Measurements from ENCODE around the gene AHSP. TPM values are rescaled to one million over a fixed set of nuclear protein-coding genes. Genes with fewer than 3 reads are reported as not detected.

AHSP gene
- total and polyA plus RNA-seq, 4 donors = 0.30 to 47.8 TPM; not detected in 2

DNA sequence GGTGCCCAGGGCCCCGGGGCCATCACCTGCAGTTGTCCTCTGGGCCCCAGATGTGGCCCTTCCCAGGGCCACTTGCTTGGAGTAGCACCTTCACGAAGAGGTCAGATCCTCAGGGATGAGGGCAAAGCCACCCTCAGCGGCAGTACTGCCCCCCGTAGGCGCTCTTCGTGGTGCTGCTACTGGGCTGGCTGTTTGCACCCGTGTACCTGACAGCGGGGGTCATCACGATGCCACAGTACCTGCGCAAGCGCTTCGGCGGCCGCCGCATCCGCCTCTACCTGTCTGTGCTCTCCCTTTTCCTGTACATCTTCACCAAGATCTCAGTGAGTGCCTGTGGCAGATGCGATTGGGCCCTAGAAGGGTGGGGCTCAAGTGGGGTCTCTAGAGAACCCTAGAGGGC lies 42.1 kb upstream of the AHSP start:
- H3K9ac ChIP-seq (ENCODE audit: insufficient read depth in 1 of 2, low read length in 2 of 2) = no peak overlapping the region
- H3K4me1 ChIP-seq (ENCODE audit: control insufficient read depth in 5 of 5, insufficient read depth in 5 of 5, low read length in 5 of 5) = peaks cover 0 to 23% (median 11%) of the 10 kb centered on the region in 5 donors
- H3K4me3 ChIP-seq = no peak overlapping the region
- no peaks in the 10 kb centered on the region for H3K27me3 ChIP-seq (ENCODE audit: control insufficient read depth in 3 of 3, insufficient read depth in 3 of 3, low read length in 2 of 3)
- H3K36me3 ChIP-seq (ENCODE audit: control insufficient read depth in 4 of 4, insufficient read depth in 4 of 4, low read length in 4 of 4) = peaks cover 0 to 10% (median 3%) of the 10 kb centered on the region in 4 donors
- DNase-seq (no peak), ATAC-seq (ENCODE audit: insufficient read depth, low FRiP score) (no peak)
- 94 to 95% methylated on average over 17 of the region's 17 CpGs for WGBS, 2 donors
- TF ChIP-seq, protein P1, sequence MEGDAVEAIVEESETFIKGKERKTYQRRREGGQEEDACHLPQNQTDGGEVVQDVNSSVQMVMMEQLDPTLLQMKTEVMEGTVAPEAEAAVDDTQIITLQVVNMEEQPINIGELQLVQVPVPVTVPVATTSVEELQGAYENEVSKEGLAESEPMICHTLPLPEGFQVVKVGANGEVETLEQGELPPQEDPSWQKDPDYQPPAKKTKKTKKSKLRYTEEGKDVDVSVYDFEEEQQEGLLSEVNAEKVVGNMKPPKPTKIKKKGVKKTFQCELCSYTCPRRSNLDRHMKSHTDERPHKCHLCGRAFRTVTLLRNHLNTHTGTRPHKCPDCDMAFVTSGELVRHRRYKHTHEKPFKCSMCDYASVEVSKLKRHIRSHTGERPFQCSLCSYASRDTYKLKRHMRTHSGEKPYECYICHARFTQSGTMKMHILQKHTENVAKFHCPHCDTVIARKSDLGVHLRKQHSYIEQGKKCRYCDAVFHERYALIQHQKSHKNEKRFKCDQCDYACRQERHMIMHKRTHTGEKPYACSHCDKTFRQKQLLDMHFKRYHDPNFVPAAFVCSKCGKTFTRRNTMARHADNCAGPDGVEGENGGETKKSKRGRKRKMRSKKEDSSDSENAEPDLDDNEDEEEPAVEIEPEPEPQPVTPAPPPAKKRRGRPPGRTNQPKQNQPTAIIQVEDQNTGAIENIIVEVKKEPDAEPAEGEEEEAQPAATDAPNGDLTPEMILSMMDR (IDR thresholded peaks at IDR 0.05; ENCODE audit: control extremely low read depth, extremely low read depth) = no peak
- H3K27ac ChIP-seq (ENCODE audit: low read depth in 1 of 2, low read length in 1 of 2) = peak overlapping the region in 1 of 2 donors; percentile 44
- no peaks in the 10 kb centered on the region for H3K9me3 ChIP-seq (ENCODE audit: control insufficient read depth in 4 of 4, insufficient read depth in 3 of 4, low read length in 3 of 4)

DNA sequence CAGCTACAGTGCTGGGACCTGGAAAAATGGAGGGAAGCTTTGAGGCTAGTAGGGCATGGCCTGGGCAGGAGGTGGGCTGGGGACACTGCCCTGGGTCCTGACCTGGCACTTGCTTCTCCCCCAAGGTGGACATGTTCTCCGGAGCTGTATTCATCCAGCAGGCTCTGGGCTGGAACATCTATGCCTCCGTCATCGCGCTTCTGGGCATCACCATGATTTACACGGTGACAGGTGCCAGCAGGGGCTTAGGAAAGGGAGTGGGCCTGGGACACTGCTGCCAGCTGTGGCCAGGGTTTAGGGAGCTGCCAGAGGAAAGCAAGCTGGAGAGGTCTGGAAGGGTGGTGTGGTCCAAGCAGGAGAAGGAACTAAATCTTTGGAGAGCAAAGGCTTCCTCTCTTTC lies 41.7 kb upstream of the AHSP start:
- H3K4me1 ChIP-seq (ENCODE audit: control insufficient read depth in 5 of 5, insufficient read depth in 5 of 5, low read length in 5 of 5) = peaks cover 0 to 23% (median 11%) of the 10 kb centered on the region in 5 donors
- DNase-seq (no peak), ATAC-seq (ENCODE audit: insufficient read depth, low FRiP score) (no peak)
- peaks cover 0 to 14% (median 6%) of the 10 kb centered on the region in 4 donors for H3K36me3 ChIP-seq (ENCODE audit: control insufficient read depth in 4 of 4, insufficient read depth in 4 of 4, low read length in 4 of 4)
- H3K9ac ChIP-seq (ENCODE audit: insufficient read depth in 1 of 2, low read length in 2 of 2) = no peak overlapping the region
- TF ChIP-seq, protein P1 (IDR thresholded peaks at IDR 0.05; ENCODE audit: control extremely low read depth, extremely low read depth) = no peak
- H3K4me3 ChIP-seq = no peak overlapping the region
- H3K27me3 ChIP-seq (ENCODE audit: control insufficient read depth in 3 of 3, insufficient read depth in 3 of 3, low read length in 2 of 3) = no peaks in the 10 kb centered on the region
- WGBS, 2 donors = 97 to 98% methylated on average over 5 of the region's 5 CpGs
- H3K9me3 ChIP-seq (ENCODE audit: control insufficient read depth in 4 of 4, insufficient read depth in 3 of 4, low read length in 3 of 4) = no peaks in the 10 kb centered on the region
- no peak overlapping the region for H3K27ac ChIP-seq (ENCODE audit: low read depth in 1 of 2, low read length in 1 of 2)

DNA sequence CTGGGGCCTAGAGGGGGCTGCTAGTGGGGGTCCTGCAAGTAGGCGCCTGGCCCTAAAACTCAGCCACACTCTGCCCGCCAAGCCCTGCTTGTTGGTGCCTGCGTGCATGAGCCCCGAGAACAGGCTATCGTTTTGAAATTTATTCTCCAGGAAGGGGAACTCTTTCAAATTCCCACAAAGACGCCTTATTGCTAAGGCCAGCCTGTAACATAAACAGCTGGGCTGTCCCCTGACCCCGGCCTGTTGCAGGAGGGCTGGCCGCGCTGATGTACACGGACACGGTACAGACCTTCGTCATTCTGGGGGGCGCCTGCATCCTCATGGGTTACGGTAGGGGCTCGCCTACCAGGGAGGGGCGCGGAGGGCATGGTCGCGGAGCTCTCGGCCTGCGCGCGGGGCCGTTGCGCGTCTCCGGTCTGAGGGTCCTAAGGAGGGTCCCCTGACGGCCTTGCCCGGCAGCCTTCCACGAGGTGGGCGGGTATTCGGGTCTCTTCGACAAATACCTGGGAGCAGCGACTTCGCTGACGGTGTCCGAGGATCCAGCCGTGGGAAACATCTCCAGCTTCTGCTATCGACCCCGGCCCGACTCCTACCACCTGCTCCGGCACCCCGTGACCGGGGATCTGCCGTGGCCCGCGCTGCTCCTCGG lies 40.5 kb upstream of the AHSP start:
- Histone ChIP-seq H3K36me3 (ENCODE audit: control insufficient read depth in 4 of 4, insufficient read depth in 4 of 4, low read length in 4 of 4) (peaks cover 4 to 18% (median 9%) of the 10 kb centered on the region in 4 donors), H3K4me1 (ENCODE audit: control insufficient read depth in 5 of 5, insufficient read depth in 5 of 5, low read length in 5 of 5) (peaks cover 0 to 23% (median 11%) of the 10 kb centered on the region in 5 donors), H3K9me3 (ENCODE audit: control insufficient read depth in 4 of 4, insufficient read depth in 3 of 4, low read length in 3 of 4) (no peaks in the 10 kb centered on the region), H3K27ac (ENCODE audit: low read depth in 1 of 2, low read length in 1 of 2) (peak overlapping the region in 1 of 2 donors; percentile 14), H3K4me3 (peak overlapping the region; percentile 17), H3K9ac (ENCODE audit: insufficient read depth in 1 of 2, low read length in 2 of 2) (peak overlapping the region in 1 of 2 donors; percentile 42), H3K27me3 (ENCODE audit: control insufficient read depth in 3 of 3, insufficient read depth in 3 of 3, low read length in 2 of 3) (no peaks in the 10 kb centered on the region)
- 3 to 8% methylated on average over 48 of the region's 48 CpGs for WGBS, 2 donors
- peak in 1 of 3 donors; percentile 28 for DNase-seq
- TF ChIP-seq, protein P1 (IDR thresholded peaks at IDR 0.05; ENCODE audit: control extremely low read depth, extremely low read depth) = no peak
- no peak for ATAC-seq (ENCODE audit: insufficient read depth, low FRiP score)

All from lung (tissue), 12 donors.